HEK293 (cell line): ENCODE results near the gene CRMP1.
"Not testable (repeated sequence)": the region's sequence is repeated elsewhere in the genome, so short reads cannot be mapped to it uniquely, and the experiment has no call there.

Experiments
- CTCF ChIA-PET: fragments of 350-600 bp; formaldehyde crosslinking; extraction: SDS; loops from one replicate; lab custom pipeline; 2021; ENCODE audit warnings: antibody characterized with exemption; lab: Yijun Ruan, JAX
- POLR2A ChIA-PET: fragments of 300-600 bp; formaldehyde crosslinking; extraction: SDS; loops from one replicate; lab custom pipeline; 2020; ENCODE audit warnings: antibody characterized with exemption, inconsistent platforms; lab: Yijun Ruan, JAX
- H3K27ac ChIP-seq: fragments of 200-500 bp; sonication (Bioruptor generic); 2 replicates; pipeline ENCODE4 v1.5.1; 2014; ENCODE audit warnings: low read depth, low read length, control low read depth, inconsistent platforms; ENCODE audit errors: extremely low read depth
- H3K36me3 ChIP-seq, 2 experiments: fragments of 200-500 bp in 1 of 2; sonication (Bioruptor generic) in 1 of 2; 1 replicate in 1 of 2; 2 replicates in 1 of 2; pipeline ENCODE4 v1.5.1; 2014 to 2017; ENCODE audit warnings: inconsistent platforms in 2 of 2, low read length in 2 of 2; ENCODE audit not compliant: control insufficient read depth in 2 of 2, insufficient read depth in 1 of 2
- H3K4me1 ChIP-seq: fragments of 200-500 bp; sonication (Bioruptor generic); 2 replicates; pipeline ENCODE4 v1.5.1; 2014; ENCODE audit warnings: mild to moderate bottlenecking, low read length, inconsistent platforms; ENCODE audit not compliant: control insufficient read depth, insufficient read depth
- H3K4me3 ChIP-seq: 2 replicates; pipeline ENCODE4 v1.5.1; 2011; ENCODE audit warnings: low read depth, mild to moderate bottlenecking, control low read depth, low read length, moderate library complexity
- H3K9me3 ChIP-seq: fragments of 200-500 bp; sonication (Bioruptor generic); 2 replicates; pipeline ENCODE4 v1.5.1; 2014; ENCODE audit warnings: low read depth, low read length, inconsistent platforms; ENCODE audit not compliant: control insufficient read depth, insufficient read depth
- GLI2 ChIP-seq: fragments of 450-650 bp; formaldehyde crosslinking; IDR thresholded peaks from 2 replicates; pipeline ENCODE4; 2017; ENCODE audit warnings: missing biosample characterization, missing genetic modification characterization, low read depth, borderline replicate concordance
- KLF16 ChIP-seq: fragments of 450-650 bp; formaldehyde crosslinking; IDR thresholded peaks from 2 replicates; pipeline ENCODE4 v1.5.1; 2017; ENCODE audit warnings: missing biosample characterization, missing genetic modification characterization
- MYNN ChIP-seq: fragments of 450-650 bp; formaldehyde crosslinking; IDR thresholded peaks from 2 replicates; pipeline ENCODE4 v1.5.1; 2016; ENCODE audit warnings: missing biosample characterization, missing genetic modification characterization, borderline replicate concordance
- MZF1 ChIP-seq: fragments of 450-650 bp; formaldehyde crosslinking; IDR thresholded peaks from 2 replicates; pipeline ENCODE4 v1.5.1; 2017; ENCODE audit warnings: missing biosample characterization, missing genetic modification characterization, borderline replicate concordance
- OSR2 ChIP-seq: fragments of 450-650 bp; formaldehyde crosslinking; IDR thresholded peaks from 2 replicates; pipeline ENCODE4 v1.5.1; 2016; ENCODE audit warnings: missing biosample characterization, missing genetic modification characterization
- PRDM1 ChIP-seq: fragments of 450-650 bp; formaldehyde crosslinking; IDR thresholded peaks from 2 replicates; pipeline ENCODE4; 2016; ENCODE audit warnings: missing biosample characterization, missing genetic modification characterization
- RBAK ChIP-seq: fragments of 450-650 bp; formaldehyde crosslinking; IDR thresholded peaks from 2 replicates; pipeline ENCODE4 v1.5.1; 2016; ENCODE audit warnings: missing biosample characterization, missing genetic modification characterization
- ZNF140 ChIP-seq: fragments of 450-650 bp; formaldehyde crosslinking; IDR thresholded peaks from 2 replicates; pipeline ENCODE4 v1.5.1; 2016; ENCODE audit warnings: missing biosample characterization, missing genetic modification characterization
- ZNF266 ChIP-seq: fragments of 450-650 bp; formaldehyde crosslinking; IDR thresholded peaks from 2 replicates; pipeline ENCODE4 v1.5.1; 2016; ENCODE audit warnings: missing biosample characterization, missing genetic modification characterization, low read depth
- ZNF37A ChIP-seq: fragments of 450-650 bp; IDR thresholded peaks from 2 replicates; pipeline ENCODE4 v1.5.1; 2018; ENCODE audit warnings: missing biosample characterization, missing genetic modification characterization
- ZNF391 ChIP-seq: fragments of 450-650 bp; formaldehyde crosslinking; IDR thresholded peaks from 2 replicates; pipeline ENCODE4 v1.5.1; 2016; ENCODE audit warnings: low read depth, missing biosample characterization, missing genetic modification characterization, borderline replicate concordance
- ZNF416 ChIP-seq: fragments of 450-650 bp; formaldehyde crosslinking; IDR thresholded peaks from 2 replicates; pipeline ENCODE4 v1.5.1; 2016; ENCODE audit warnings: missing biosample characterization, missing genetic modification characterization
- ZNF510 ChIP-seq: fragments of 450-650 bp; formaldehyde crosslinking; IDR thresholded peaks from 2 replicates; pipeline ENCODE4 v1.5.1; 2018; ENCODE audit warnings: mild to moderate bottlenecking, missing genetic modification characterization, missing biosample characterization; ENCODE audit not compliant: insufficient replicate concordance
- ZNF654 ChIP-seq: fragments of 450-650 bp; formaldehyde crosslinking; IDR thresholded peaks from 2 replicates; pipeline ENCODE4 v1.5.1; 2016; ENCODE audit warnings: low read depth, missing biosample characterization, missing genetic modification characterization
- ZNF670 ChIP-seq: fragments of 450-650 bp; formaldehyde crosslinking; IDR thresholded peaks from 2 replicates; pipeline ENCODE4 v1.5.1; 2016; ENCODE audit warnings: missing biosample characterization, missing genetic modification characterization, low read depth
- ZNF830 ChIP-seq: fragments of 450-650 bp; IDR thresholded peaks from 2 replicates; pipeline ENCODE4 v1.5.0; 2018; ENCODE audit warnings: missing biosample characterization, missing genetic modification characterization, low read depth, mild to moderate bottlenecking, moderate library complexity
- ZNF843 ChIP-seq: fragments of 450-650 bp; formaldehyde crosslinking; IDR thresholded peaks from 2 replicates; pipeline ENCODE4 v1.5.1; 2016; ENCODE audit warnings: missing biosample characterization, missing genetic modification characterization
- TF ChIP-seq, protein P1 (sequence below): fragments of 450-650 bp; formaldehyde crosslinking; IDR thresholded peaks from 2 replicates; pipeline ENCODE4 v1.5.1; 2016; ENCODE audit warnings: missing biosample characterization, missing genetic modification characterization
- TF ChIP-seq, protein P2 (sequence below): fragments of 450-650 bp; formaldehyde crosslinking; IDR thresholded peaks from 2 replicates; pipeline ENCODE4 v1.5.1; 2016; ENCODE audit warnings: missing biosample characterization, missing genetic modification characterization
- TF ChIP-seq, protein P3 (sequence below): fragments of 450-650 bp; IDR thresholded peaks from 2 replicates; pipeline ENCODE4 v1.5.1; 2018; ENCODE audit warnings: missing biosample characterization, mild to moderate bottlenecking, missing genetic modification characterization
- TF ChIP-seq, protein P4 (sequence below): sonication (generic); formaldehyde crosslinking; IDR thresholded peaks from 2 replicates; pipeline ENCODE4 v1.8.1; 2022; ENCODE audit warnings: mild to moderate bottlenecking, moderate library complexity, missing genetic modification reagents
- TF ChIP-seq, protein P5 (sequence below): fragments of 450-650 bp; formaldehyde crosslinking; IDR thresholded peaks from 2 replicates; pipeline ENCODE4 v1.5.1; 2016; ENCODE audit warnings: missing biosample characterization, missing genetic modification characterization

The CRMP1 gene

DNA sequence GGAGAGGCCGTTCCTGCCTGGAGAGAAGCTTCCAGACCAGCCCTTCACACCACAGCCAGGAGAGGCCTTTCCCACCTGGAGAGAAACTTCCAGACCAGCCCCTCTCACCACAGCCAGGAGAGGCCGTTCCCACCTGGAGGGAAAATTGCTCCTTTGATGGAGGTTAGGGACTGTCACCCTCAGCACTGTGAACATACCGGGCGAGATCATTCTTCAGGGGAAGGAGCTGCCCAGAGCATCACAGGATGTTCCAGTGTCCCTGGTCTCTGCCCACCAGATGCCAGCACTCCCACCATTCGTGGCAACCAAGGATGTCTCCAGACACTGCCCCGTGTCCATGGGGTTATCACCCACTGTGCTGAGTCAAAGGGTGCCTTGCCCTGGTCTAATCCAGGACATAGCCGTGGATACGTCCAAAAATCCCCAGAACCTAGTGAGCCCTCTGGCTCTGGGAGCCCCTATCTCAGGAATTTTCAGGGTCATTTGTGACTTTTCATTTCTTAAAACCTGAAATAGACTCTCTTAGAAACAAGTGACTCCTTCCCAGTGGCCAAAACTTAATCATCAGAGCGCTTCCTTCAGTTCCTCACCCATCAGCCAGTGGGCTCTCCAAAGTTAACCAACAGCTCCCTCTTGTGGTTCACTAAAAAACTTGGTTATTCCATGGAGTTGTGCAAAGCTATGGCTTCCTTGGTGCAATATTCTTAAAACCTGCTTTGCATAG lies 80.2 kb downstream of the CRMP1 start:
- H3K4me1 ChIP-seq, result no peaks in the 10 kb centered on the region
- POLR2A ChIA-PET, result no interaction called here

DNA sequence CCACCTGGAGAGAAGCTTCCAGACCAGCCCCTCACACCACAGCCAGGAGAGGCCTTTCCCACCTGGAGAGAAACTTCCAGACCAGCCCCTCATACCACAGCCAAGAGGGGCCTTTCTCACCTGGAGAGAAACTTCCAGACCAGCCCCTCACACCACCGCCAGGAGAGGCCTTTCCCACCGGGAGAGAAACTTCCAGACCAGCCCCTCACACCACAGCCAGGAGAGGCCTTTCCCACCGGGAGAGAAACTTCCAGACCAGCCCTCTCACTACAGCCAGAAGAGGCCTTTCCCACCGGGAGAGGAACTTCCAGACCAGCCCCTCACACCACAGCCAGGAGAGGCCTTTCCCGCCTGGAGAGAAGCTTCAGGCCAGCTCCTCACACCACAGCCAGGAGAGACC lies 80.8 kb downstream of the CRMP1 start:
- H3K4me3 ChIP-seq, H3K27ac ChIP-seq, H3K9me3 ChIP-seq, POLR2A ChIA-PET, H3K4me1 ChIP-seq: not testable (repeated sequence)
- H3K36me3 ChIP-seq, result peaks cover 0 to 78% of the 10 kb centered on the region in 2 experiments; a peak in 1 of 3 replicates
- CTCF ChIA-PET, result interaction anchor here (2.1 kb wide), 1 partner anchor 11 kb away, joined by 10 read pairs; no protein-coding TSS in a partner anchor

More for the DNA sequence above, 80.2 kb downstream of the CRMP1 start:
- Histone ChIP-seq H3K27ac (no peak overlapping the region), H3K36me3 (peaks cover 0 to 80% of the 10 kb centered on the region in 2 experiments; a peak in 1 of 3 replicates), H3K4me3 (no peak overlapping the region), H3K9me3 (no peaks in the 10 kb centered on the region)
- CTCF ChIA-PET, result interaction anchor here (0.5 to 2.1 kb wide), 13 partner anchors 10 to 1327 kb away, joined by 3 to 10 read pairs (median 3); no protein-coding TSS in a partner anchor
- TF ChIP-seq MZF1, result no peak
- TF ChIP-seq ZNF654 (tag by site-specific recombination), result peak; percentile 69
- TF ChIP-seq, protein P1, sequence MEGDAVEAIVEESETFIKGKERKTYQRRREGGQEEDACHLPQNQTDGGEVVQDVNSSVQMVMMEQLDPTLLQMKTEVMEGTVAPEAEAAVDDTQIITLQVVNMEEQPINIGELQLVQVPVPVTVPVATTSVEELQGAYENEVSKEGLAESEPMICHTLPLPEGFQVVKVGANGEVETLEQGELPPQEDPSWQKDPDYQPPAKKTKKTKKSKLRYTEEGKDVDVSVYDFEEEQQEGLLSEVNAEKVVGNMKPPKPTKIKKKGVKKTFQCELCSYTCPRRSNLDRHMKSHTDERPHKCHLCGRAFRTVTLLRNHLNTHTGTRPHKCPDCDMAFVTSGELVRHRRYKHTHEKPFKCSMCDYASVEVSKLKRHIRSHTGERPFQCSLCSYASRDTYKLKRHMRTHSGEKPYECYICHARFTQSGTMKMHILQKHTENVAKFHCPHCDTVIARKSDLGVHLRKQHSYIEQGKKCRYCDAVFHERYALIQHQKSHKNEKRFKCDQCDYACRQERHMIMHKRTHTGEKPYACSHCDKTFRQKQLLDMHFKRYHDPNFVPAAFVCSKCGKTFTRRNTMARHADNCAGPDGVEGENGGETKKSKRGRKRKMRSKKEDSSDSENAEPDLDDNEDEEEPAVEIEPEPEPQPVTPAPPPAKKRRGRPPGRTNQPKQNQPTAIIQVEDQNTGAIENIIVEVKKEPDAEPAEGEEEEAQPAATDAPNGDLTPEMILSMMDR (tag by site-specific recombination), result 0 out of 2 replicates have a peak, but pooled peaks have one; percentile 16

DNA sequence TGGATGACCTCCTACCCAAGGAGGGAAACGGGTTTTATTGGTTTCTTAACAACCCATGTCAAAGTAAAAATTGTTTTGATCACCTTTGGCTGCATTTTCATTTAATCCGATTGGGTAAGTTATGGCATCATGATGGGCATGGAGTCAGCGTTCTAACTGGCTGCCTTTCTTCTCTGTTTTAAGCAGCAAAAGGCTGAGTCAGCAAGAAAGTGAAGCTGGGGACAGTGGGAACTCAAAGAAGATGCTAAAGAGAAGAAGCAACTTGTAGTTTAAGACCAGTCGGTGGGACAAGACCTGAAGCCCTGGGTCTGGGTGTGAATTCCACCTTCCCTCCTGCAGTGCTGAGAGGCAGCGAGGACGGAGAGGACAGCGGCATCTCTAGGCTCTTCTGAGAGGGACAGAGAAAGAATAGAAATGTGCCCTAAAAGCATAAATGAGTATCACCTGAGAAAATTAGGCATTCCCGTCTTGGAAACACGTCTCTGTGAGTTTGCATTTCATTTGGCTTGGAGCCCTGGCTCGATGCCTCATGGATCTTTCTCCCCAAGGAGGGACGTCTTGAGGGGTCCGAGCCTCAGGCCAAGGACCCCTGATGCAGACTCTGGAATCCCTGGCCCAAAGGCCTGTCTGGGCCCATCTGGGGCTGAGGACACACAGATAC lies 82.0 kb downstream of the CRMP1 start:
- peaks cover 0 to 75% of the 10 kb centered on the region in 2 experiments; a peak in 2 of 3 replicates for H3K36me3 ChIP-seq
- no peak overlapping the region for H3K27ac ChIP-seq
- H3K9me3 ChIP-seq, result no peaks in the 10 kb centered on the region
- no peaks in the 10 kb centered on the region for H3K4me1 ChIP-seq
- POLR2A ChIA-PET, result no interaction called here
- TF ChIP-seq KLF16 (tag by site-specific recombination), result no peak
- no peak for TF ChIP-seq ZNF140 (tag by site-specific recombination)
- no peak for TF ChIP-seq ZNF416 (tag by site-specific recombination)
- no peak for TF ChIP-seq ZNF391 (tag by site-specific recombination)
- TF ChIP-seq GLI2 (tag by site-specific recombination), result no peak
- TF ChIP-seq, protein P2, sequence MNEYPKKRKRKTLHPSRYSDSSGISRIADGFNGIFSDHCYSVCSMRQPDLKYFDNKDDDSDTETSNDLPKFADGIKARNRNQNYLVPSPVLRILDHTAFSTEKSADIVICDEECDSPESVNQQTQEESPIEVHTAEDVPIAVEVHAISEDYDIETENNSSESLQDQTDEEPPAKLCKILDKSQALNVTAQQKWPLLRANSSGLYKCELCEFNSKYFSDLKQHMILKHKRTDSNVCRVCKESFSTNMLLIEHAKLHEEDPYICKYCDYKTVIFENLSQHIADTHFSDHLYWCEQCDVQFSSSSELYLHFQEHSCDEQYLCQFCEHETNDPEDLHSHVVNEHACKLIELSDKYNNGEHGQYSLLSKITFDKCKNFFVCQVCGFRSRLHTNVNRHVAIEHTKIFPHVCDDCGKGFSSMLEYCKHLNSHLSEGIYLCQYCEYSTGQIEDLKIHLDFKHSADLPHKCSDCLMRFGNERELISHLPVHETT (tag by site-specific recombination), result no peak
- no peak for TF ChIP-seq RBAK (tag by site-specific recombination)
- no peak for TF ChIP-seq ZNF830 (tag by site-specific recombination)
- TF ChIP-seq, protein P3, sequence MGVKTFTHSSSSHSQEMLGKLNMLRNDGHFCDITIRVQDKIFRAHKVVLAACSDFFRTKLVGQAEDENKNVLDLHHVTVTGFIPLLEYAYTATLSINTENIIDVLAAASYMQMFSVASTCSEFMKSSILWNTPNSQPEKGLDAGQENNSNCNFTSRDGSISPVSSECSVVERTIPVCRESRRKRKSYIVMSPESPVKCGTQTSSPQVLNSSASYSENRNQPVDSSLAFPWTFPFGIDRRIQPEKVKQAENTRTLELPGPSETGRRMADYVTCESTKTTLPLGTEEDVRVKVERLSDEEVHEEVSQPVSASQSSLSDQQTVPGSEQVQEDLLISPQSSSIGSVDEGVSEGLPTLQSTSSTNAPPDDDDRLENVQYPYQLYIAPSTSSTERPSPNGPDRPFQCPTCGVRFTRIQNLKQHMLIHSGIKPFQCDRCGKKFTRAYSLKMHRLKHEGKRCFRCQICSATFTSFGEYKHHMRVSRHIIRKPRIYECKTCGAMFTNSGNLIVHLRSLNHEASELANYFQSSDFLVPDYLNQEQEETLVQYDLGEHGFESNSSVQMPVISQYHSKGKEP (tag by site-specific recombination), result no peak
- no peak for TF ChIP-seq ZNF510
- TF ChIP-seq ZNF266 (tag by site-specific recombination), result no peak
- no peak for TF ChIP-seq OSR2 (tag by site-specific recombination)
- TF ChIP-seq MYNN (tag by site-specific recombination), result no peak
- no peak for TF ChIP-seq PRDM1
- no peak for TF ChIP-seq ZNF670
- no peak for TF ChIP-seq ZNF843 (tag by site-specific recombination)
- TF ChIP-seq ZNF37A (tag by site-specific recombination), result no peak
- TF ChIP-seq, protein P4, sequence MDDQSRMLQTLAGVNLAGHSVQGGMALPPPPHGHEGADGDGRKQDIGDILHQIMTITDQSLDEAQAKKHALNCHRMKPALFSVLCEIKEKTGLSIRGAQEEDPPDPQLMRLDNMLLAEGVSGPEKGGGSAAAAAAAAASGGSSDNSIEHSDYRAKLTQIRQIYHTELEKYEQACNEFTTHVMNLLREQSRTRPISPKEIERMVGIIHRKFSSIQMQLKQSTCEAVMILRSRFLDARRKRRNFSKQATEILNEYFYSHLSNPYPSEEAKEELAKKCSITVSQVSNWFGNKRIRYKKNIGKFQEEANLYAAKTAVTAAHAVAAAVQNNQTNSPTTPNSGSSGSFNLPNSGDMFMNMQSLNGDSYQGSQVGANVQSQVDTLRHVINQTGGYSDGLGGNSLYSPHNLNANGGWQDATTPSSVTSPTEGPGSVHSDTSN (CRISPR knock-in tag), result no peak
- TF ChIP-seq, protein P5, sequence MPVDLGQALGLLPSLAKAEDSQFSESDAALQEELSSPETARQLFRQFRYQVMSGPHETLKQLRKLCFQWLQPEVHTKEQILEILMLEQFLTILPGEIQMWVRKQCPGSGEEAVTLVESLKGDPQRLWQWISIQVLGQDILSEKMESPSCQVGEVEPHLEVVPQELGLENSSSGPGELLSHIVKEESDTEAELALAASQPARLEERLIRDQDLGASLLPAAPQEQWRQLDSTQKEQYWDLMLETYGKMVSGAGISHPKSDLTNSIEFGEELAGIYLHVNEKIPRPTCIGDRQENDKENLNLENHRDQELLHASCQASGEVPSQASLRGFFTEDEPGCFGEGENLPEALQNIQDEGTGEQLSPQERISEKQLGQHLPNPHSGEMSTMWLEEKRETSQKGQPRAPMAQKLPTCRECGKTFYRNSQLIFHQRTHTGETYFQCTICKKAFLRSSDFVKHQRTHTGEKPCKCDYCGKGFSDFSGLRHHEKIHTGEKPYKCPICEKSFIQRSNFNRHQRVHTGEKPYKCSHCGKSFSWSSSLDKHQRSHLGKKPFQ (tag by site-specific recombination), result no peak
- CTCF ChIA-PET, result no interaction called here
- H3K4me3 ChIP-seq, result no peak overlapping the region
